Measurements from ENCODE around the gene MGMT.

Gene MGMT

GRCh38 chr10:129815898-129816655 is 349.0 kb downstream of the MGMT start:
- DNase-seq: no peak

- no peak for DNase-seq
Observed at GRCh38 chr10:129816656-129817045, 349.6 kb downstream of the MGMT start.
